ENCODE results near the gene UNC119.
"Not testable (repeated sequence)": the region's sequence is repeated elsewhere in the genome, so short reads cannot be mapped to it uniquely, and the experiment has no call there.

Gene UNC119

DNA sequence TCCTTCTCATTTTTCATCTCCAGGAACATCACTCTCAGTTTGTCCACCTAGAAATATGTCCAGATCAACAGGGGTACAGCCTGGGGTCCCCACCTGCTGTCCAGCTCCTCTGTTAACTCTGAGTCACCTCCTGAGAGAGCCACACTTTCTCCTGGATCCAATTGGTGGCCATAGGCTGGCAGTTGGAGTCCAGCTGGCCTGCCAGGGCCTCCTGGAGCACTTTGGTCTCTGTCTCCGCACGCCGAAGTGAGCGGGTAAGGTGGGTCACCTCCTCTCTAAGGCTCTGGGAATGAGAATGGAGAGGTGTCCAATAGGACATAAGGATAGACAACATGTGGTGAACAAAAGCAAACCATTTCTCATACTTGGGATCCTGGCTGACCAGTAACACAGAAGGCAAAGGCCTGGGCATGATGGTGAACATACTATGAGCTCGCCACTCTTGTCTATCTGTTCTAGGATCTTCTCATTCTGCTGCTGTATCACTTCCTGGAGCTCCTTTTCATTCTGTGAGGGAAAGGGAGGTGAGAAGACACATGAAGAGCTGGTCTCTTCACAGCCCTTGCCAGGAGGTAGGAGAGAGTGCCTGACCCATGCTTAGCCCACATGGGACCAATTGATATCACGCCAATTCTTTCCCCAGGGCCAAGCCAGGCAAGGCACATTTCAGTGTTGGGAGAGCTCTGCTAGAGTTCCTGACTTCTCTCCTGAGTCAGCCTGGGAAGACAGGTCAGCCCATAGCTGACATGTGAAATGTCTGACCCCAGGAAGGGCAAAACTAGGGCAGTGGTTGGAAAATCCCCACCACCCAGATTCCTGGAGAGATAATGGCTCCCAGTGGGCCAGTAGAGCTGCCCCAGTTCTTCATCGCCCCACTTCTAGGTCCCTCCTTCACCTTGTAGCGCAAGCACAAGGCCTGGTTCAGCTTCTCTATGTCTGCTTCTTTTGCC lies 26.1 kb upstream of the UNC119 start:
- no peak overlapping the region for H3K4me3 ChIP-seq (ENCODE audit: low read depth, low read length)
- DNase-seq (ENCODE audit: low read depth, low spot score), result no peak
- TF ChIP-seq, protein P1, sequence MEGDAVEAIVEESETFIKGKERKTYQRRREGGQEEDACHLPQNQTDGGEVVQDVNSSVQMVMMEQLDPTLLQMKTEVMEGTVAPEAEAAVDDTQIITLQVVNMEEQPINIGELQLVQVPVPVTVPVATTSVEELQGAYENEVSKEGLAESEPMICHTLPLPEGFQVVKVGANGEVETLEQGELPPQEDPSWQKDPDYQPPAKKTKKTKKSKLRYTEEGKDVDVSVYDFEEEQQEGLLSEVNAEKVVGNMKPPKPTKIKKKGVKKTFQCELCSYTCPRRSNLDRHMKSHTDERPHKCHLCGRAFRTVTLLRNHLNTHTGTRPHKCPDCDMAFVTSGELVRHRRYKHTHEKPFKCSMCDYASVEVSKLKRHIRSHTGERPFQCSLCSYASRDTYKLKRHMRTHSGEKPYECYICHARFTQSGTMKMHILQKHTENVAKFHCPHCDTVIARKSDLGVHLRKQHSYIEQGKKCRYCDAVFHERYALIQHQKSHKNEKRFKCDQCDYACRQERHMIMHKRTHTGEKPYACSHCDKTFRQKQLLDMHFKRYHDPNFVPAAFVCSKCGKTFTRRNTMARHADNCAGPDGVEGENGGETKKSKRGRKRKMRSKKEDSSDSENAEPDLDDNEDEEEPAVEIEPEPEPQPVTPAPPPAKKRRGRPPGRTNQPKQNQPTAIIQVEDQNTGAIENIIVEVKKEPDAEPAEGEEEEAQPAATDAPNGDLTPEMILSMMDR (IDR thresholded peaks at IDR 0.05; ENCODE audit: low read depth, low read length), result no peak
- in situ Hi-C loops (cut with HindIII; ENCODE audit: low sequenced_read_pairs), result no loop called here

- in situ Hi-C loops (cut with HindIII; ENCODE audit: low sequenced_read_pairs), result no loop called here
- TF ChIP-seq, protein P1 (IDR thresholded peaks at IDR 0.05; ENCODE audit: low read depth, low read length), result no peak
- DNase-seq (ENCODE audit: low read depth, low spot score), result no peak
- no peak overlapping the region for H3K4me3 ChIP-seq (ENCODE audit: low read depth, low read length)
Observed at GRCh38 chr17:28577466-28577824, 25.0 kb upstream of the UNC119 start.

GRCh38 chr17:28576758-28577465 lies 24.5 kb upstream of the UNC119 start, which contains the start of gene ALDOC:
TSS of gene ALDOC (minus strand) at chr17:28576895. CDS start at chr17:28575532, 1,363 bp downstream.
- H3K4me3 ChIP-seq (ENCODE audit: low read depth, low read length), result peak within 1 kb of the TSS; percentile 31

DNA sequence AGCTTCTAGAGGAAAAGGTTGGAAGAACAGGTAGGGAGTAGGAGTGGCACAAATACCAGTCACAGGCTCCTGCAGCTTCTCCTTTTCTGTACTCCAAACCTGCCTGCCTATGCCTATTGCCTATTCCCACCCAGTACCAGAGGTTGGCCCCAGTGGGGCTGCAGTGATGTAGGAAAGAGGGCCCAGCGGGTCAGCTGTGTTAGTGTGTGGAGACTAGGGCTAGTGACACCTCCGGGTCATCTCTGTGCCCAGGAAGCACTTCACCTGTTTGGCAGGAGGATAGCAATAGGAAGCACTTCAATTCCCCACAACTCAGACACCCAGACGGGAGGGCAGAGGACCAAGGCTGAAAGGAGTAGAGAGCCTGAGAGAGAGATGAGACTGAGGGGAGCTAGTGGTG lies 23.6 kb upstream of the UNC119 start:
- in situ Hi-C loops (cut with HindIII; ENCODE audit: low sequenced_read_pairs); H3K4me3 ChIP-seq (ENCODE audit: low read depth, low read length); DNase-seq (ENCODE audit: low read depth, low spot score): not testable (repeated sequence)

More at GRCh38 chr17:28576758-28577465, 24.5 kb upstream of the UNC119 start, which contains the start of gene ALDOC:
- DNase-seq (ENCODE audit: low read depth, low spot score), result peak; percentile 91
- TF ChIP-seq, protein P1 (IDR thresholded peaks at IDR 0.05; ENCODE audit: low read depth, low read length), result no peak
- in situ Hi-C loops (cut with HindIII; ENCODE audit: low sequenced_read_pairs), result no loop called here

- no peak overlapping the region for H3K4me3 ChIP-seq (ENCODE audit: low read depth, low read length)
- in situ Hi-C loops (cut with HindIII; ENCODE audit: low sequenced_read_pairs), result no loop called here
- TF ChIP-seq, protein P1 (IDR thresholded peaks at IDR 0.05; ENCODE audit: low read depth, low read length), result peak; percentile 2
- DNase-seq (ENCODE audit: low read depth, low spot score), result no peak
Observed at GRCh38 chr17:28575126-28575795, 22.8 kb upstream of the UNC119 start.

GRCh38 chr17:28574526-28574925 lies 22.1 kb upstream of the UNC119 start:
- in situ Hi-C loops (cut with HindIII; ENCODE audit: low sequenced_read_pairs), result no loop called here
- TF ChIP-seq, protein P1 (IDR thresholded peaks at IDR 0.05; ENCODE audit: low read depth, low read length), result peak; percentile 17
- H3K4me3 ChIP-seq (ENCODE audit: low read depth, low read length), result no peak overlapping the region
- DNase-seq (ENCODE audit: low read depth, low spot score), result no peak

All from astrocyte of the spinal cord (primary cell).